Smooth muscle cell (in vitro differentiated cells): ENCODE data around the gene KLHL29. TPM values are rescaled to one million over a fixed set of nuclear protein-coding genes. Genes with fewer than 3 reads are reported as not detected.

Experiments
- DNase-seq: peaks from one replicate; lab custom pipeline; 2025; ENCODE audit not compliant: unreplicated experiment; lab: John Stamatoyannopoulos, UW
- H2AFZ ChIP-seq: fragments of 200-600 bp; sonication (generic); 2 replicates; pipeline ENCODE4 v1.6.0; 2016; ENCODE audit warnings: antibody characterized with exemption, low read depth, mild to moderate bottlenecking
- H3F3A ChIP-seq: fragments of 200-600 bp; sonication (generic); 2 replicates; pipeline ENCODE4 v1.6.0; 2017; ENCODE audit warnings: antibody characterized with exemption, low read depth
- H3K27ac ChIP-seq: fragments of 200-600 bp; sonication (generic); 2 replicates; pipeline ENCODE4 v1.5.1; 2016; ENCODE audit warnings: low read depth, mild to moderate bottlenecking
- H3K27me3 ChIP-seq: fragments of 200-600 bp; sonication (generic); 2 replicates; pipeline ENCODE4 v1.6.1; 2016; ENCODE audit warnings: low read depth, mild to moderate bottlenecking
- H3K36me3 ChIP-seq: fragments of 200-600 bp; sonication (generic); 2 replicates; pipeline ENCODE4 v1.5.1; 2016; ENCODE audit warnings: low read depth
- H3K4me1 ChIP-seq: fragments of 200-600 bp; sonication (generic); 2 replicates; pipeline ENCODE4 v1.5.1; 2016; ENCODE audit warnings: low read depth
- H3K4me2 ChIP-seq: fragments of 200-600 bp; sonication (generic); 2 replicates; pipeline ENCODE4 v1.6.0; 2016; ENCODE audit warnings: mild to moderate bottlenecking
- H3K4me3 ChIP-seq: fragments of 200-600 bp; sonication (generic); 2 replicates; pipeline ENCODE4 v1.5.1; 2016; ENCODE audit warnings: mild to moderate bottlenecking
- H3K79me2 ChIP-seq: fragments of 200-600 bp; sonication (generic); 2 replicates; pipeline ENCODE4 v1.6.0; 2016; ENCODE audit warnings: low read depth, mild to moderate bottlenecking
- H3K9ac ChIP-seq: fragments of 200-600 bp; sonication (generic); 2 replicates; pipeline ENCODE4 v1.6.0; 2016; ENCODE audit warnings: low read depth
- H3K9me3 ChIP-seq: fragments of 200-600 bp; sonication (generic); replicated peaks from 2 replicates; pipeline ENCODE4 v1.5.1; 2016; ENCODE audit warnings: low read depth
- H4K20me1 ChIP-seq: fragments of 200-600 bp; sonication (generic); 2 replicates; pipeline ENCODE4 v1.6.0; 2016; ENCODE audit warnings: low read depth
- WGBS: methylation state at CpG from one replicate; pipeline ENCODE4 v1.1.7; 2016; ENCODE audit warnings: low lambda C conversion rate; 5-methylcytosine and 5-hydroxymethylcytosine counted together
- polyA plus RNA-seq: library from polyadenylated mRNA; unstranded; fragments of >200 nt; fragmentation: Nextera tagmentation; extraction: Ambion mirVana; gene quantifications from 2 replicates; pipeline ENCODE4 v1.2.1, GENCODE V29; 2016
- total RNA-seq: library from RNA; depleted of rRNA; stranded (reverse); fragments of >200 nt; gene quantifications from 2 replicates; pipeline ENCODE4 v1.2.3, GENCODE V29; 2014
- TF ChIP-seq, protein P1 (sequence below): fragments of 200-600 bp; sonication (generic); IDR thresholded peaks from 2 replicates; pipeline ENCODE4 v1.5.1; 2017; ENCODE audit warnings: borderline replicate concordance, mild to moderate bottlenecking, antibody characterized with exemption; ENCODE audit not compliant: insufficient read depth, poor library complexity, severe bottlenecking

The KLHL29 gene
- total and polyA plus RNA-seq, 2 experiments from 2014 or later, result 3.1 to 6.6 TPM

DNA sequence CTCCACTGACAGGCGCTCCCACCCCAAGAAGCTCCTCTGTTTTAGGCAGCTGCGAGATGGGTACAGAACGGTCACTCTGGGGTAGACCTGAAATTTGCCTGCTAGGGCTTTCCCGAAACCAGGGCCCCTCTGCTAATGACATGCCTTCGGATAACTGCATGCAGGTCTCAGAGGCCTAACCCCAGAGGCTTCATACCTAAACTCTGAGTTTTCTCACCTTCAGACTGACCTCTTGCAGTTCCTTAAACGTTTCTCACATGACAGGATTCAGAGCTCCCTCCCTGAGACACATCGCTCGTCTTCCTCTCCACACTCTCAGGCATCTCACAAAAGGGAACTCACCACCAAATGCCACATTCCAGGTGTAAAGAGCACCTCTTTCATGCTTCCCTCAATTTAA, 11.3 kb upstream of the KLHL29 start:
- H4K20me1 ChIP-seq, result no peaks in the 10 kb centered on the region
- H3K4me1 ChIP-seq, result no peaks in the 10 kb centered on the region

DNA sequence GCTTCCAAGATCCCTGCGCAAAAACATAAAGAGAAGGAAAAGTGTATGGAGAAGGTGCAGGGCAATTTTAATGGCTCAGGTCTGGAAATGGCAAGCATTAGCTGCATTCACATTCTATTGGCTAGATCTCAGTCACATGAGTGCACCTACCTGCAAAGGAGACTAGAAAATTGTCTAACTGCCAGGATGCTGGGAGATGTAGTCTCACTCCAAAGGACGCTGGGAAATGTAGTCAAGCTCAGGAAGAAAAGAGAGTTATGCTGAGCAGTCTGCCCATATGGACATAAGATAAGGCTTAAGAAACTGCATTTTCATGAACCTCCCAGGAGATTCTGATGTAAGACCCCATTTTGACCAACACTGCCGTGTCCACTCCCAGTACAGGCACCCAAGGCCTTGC, 9.5 kb upstream of the KLHL29 start:
- no peaks in the 10 kb centered on the region for H3K79me2 ChIP-seq
- no peaks in the 10 kb centered on the region for H3K4me1 ChIP-seq
- H3K27ac ChIP-seq, result no peak overlapping the region
- H4K20me1 ChIP-seq, result no peaks in the 10 kb centered on the region
- no peaks in the 10 kb centered on the region for H3K36me3 ChIP-seq
- WGBS, result 78% methylated on average over 3 of the region's 3 CpGs
- TF ChIP-seq, protein P1, sequence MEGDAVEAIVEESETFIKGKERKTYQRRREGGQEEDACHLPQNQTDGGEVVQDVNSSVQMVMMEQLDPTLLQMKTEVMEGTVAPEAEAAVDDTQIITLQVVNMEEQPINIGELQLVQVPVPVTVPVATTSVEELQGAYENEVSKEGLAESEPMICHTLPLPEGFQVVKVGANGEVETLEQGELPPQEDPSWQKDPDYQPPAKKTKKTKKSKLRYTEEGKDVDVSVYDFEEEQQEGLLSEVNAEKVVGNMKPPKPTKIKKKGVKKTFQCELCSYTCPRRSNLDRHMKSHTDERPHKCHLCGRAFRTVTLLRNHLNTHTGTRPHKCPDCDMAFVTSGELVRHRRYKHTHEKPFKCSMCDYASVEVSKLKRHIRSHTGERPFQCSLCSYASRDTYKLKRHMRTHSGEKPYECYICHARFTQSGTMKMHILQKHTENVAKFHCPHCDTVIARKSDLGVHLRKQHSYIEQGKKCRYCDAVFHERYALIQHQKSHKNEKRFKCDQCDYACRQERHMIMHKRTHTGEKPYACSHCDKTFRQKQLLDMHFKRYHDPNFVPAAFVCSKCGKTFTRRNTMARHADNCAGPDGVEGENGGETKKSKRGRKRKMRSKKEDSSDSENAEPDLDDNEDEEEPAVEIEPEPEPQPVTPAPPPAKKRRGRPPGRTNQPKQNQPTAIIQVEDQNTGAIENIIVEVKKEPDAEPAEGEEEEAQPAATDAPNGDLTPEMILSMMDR, result no peak
- DNase-seq, result no peak
- H3K4me3 ChIP-seq, result no peak overlapping the region
- H3K4me2 ChIP-seq, result no peak overlapping the region
- H3K9ac ChIP-seq, result no peak overlapping the region
- no peak overlapping the region for H2AFZ ChIP-seq
- no peaks in the 10 kb centered on the region for H3K9me3 ChIP-seq
- H3F3A ChIP-seq, result no peaks in the 10 kb centered on the region
- H3K27me3 ChIP-seq, result no peaks in the 10 kb centered on the region

More for the DNA sequence above, 11.3 kb upstream of the KLHL29 start:
- no peaks in the 10 kb centered on the region for H3K36me3 ChIP-seq
- DNase-seq, result no peak
- no peaks in the 10 kb centered on the region for H3K9me3 ChIP-seq
- H3K4me2 ChIP-seq, result no peak overlapping the region
- WGBS, result 77% methylated on average over 8 of the region's 8 CpGs
- no peak overlapping the region for H3K27ac ChIP-seq
- no peaks in the 10 kb centered on the region for H3F3A ChIP-seq
- H3K79me2 ChIP-seq, result no peaks in the 10 kb centered on the region
- no peak overlapping the region for H3K4me3 ChIP-seq
- H2AFZ ChIP-seq, result no peak overlapping the region
- no peaks in the 10 kb centered on the region for H3K27me3 ChIP-seq
- H3K9ac ChIP-seq, result no peak overlapping the region
- TF ChIP-seq, protein P1, result no peak

DNA sequence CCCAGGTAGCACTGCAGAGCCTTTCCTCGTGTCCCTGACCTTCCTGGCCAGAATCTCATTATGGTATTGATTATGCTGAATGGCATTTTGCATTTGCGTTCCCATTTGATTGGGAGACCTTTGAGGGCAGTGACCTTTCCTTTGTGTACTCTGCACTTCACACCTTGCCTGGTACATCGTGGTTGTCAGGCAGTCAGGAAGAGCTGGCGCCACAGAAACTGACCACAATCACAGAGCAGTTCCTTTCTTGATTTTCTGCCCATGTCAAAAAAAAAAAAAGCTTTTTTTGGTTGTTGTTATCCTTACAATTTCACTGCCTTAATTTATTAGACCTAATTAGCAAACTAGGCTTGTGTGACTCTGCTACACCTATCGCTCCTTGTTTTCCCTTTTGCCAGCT, 8.9 kb upstream of the KLHL29 start:
- Histone ChIP-seq H3K79me2 (no peaks in the 10 kb centered on the region), H3K9ac (no peak overlapping the region), H4K20me1 (no peaks in the 10 kb centered on the region), H3K9me3 (no peaks in the 10 kb centered on the region), H3K4me2 (no peak overlapping the region), H3K4me3 (no peak overlapping the region), H3F3A (no peaks in the 10 kb centered on the region), H3K36me3 (no peaks in the 10 kb centered on the region), H3K27ac (no peak overlapping the region), H3K4me1 (no peaks in the 10 kb centered on the region), H2AFZ (no peak overlapping the region), H3K27me3 (no peaks in the 10 kb centered on the region)
- WGBS, result 92% methylated on average over 5 of the region's 5 CpGs
- TF ChIP-seq, protein P1, result no peak
- no peak for DNase-seq

DNA sequence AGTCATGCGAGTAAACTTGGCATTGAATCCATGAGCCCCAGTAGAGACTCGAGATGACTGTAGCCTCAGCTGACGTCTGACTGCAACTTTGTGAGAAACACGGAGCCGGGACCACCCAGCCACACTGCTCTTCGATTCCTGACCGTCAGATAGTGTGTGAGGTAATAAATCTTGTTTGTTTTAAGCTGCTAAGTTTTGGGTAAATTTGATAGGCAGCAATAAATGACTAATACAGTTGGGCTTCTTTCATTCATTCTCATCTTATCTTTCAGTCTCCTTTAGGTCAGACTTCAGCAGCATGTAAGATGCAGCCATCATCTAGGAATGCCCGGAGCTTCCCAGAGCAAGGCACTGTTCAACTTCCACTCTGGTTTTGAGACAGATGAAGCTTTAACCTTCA, 8.0 kb upstream of the KLHL29 start:
- Histone ChIP-seq H3K9me3 (no peaks in the 10 kb centered on the region), H4K20me1 (no peaks in the 10 kb centered on the region), H2AFZ (no peak overlapping the region), H3K27me3 (no peaks in the 10 kb centered on the region), H3K36me3 (no peaks in the 10 kb centered on the region), H3K27ac (no peak overlapping the region), H3K4me2 (no peak overlapping the region), H3K4me3 (no peak overlapping the region), H3K9ac (no peak overlapping the region), H3F3A (no peaks in the 10 kb centered on the region), H3K79me2 (no peaks in the 10 kb centered on the region), H3K4me1 (no peaks in the 10 kb centered on the region)
- TF ChIP-seq, protein P1, result no peak
- DNase-seq, result no peak
- WGBS, result 53% methylated on average over 8 of the region's 8 CpGs
